G401.6 (cell line): Measurements from ENCODE around the gene REG3A.

Source experiments
- FAIRE-seq: peaks from 2 replicates; lab custom pipeline; 2012; peaks lifted over from hg19 to GRCh38; lab: Jason Lieb, UNC

The REG3A gene

GRCh38 chr2:79159653-79160052 is at the start of gene REG3A:
Gene REG3A (minus strand): TSS chr2:79159753. CDS start chr2:79159405, 348 bp downstream.
- FAIRE-seq: no peak

GRCh38 chr2:79200762-79201161 is 41.2 kb upstream of the REG3A start:
- no peak for FAIRE-seq

- no peak for FAIRE-seq
Observed at GRCh38 chr2:79191816-79192215, 32.3 kb upstream of the REG3A start.

GRCh38 chr2:79191081-79191480 is 31.5 kb upstream of the REG3A start:
- no peak for FAIRE-seq

- no peak for FAIRE-seq
Observed at GRCh38 chr2:79189465-79189864, 29.9 kb upstream of the REG3A start.

- no peak for FAIRE-seq
Observed at GRCh38 chr2:79181617-79182016, 22.1 kb upstream of the REG3A start.

GRCh38 chr2:79180092-79180491 is 20.5 kb upstream of the REG3A start:
- FAIRE-seq: no peak

- no peak for FAIRE-seq
Observed at GRCh38 chr2:79179036-79179435, 19.5 kb upstream of the REG3A start.

- FAIRE-seq: no peak
Observed at GRCh38 chr2:79178076-79178674, 18.6 kb upstream of the REG3A start.

GRCh38 chr2:79171348-79171958 is 11.9 kb upstream of the REG3A start:
- FAIRE-seq: no peak

GRCh38 chr2:79162801-79163200 is 3.2 kb upstream of the REG3A start:
- peak; percentile 95 for FAIRE-seq

- no peak for FAIRE-seq
Observed at GRCh38 chr2:79162132-79162531, 2.6 kb upstream of the REG3A start.

- FAIRE-seq: no peak
Observed at GRCh38 chr2:79159030-79159429, 523 bp downstream of the REG3A start.

GRCh38 chr2:79155826-79156476 is 3.6 kb downstream of the REG3A start:
- no peak for FAIRE-seq

- no peak for FAIRE-seq
Observed at GRCh38 chr2:79139423-79139822, 20.1 kb downstream of the REG3A start.

- FAIRE-seq: no peak
Observed at GRCh38 chr2:79138385-79138784, 21.2 kb downstream of the REG3A start.

GRCh38 chr2:79131687-79132086 is 27.9 kb downstream of the REG3A start:
- FAIRE-seq: no peak

- no peak for FAIRE-seq
Observed at GRCh38 chr2:79129804-79130203, 29.7 kb downstream of the REG3A start.

GRCh38 chr2:79129260-79129659 is 30.3 kb downstream of the REG3A start:
- FAIRE-seq: no peak

- FAIRE-seq: no peak
Observed at GRCh38 chr2:79128406-79128805, 31.1 kb downstream of the REG3A start.

- no peak for FAIRE-seq
Observed at GRCh38 chr2:79125721-79125985, 33.9 kb downstream of the REG3A start.

- FAIRE-seq: no peak
Observed at GRCh38 chr2:79124907-79125720, 34.4 kb downstream of the REG3A start.

- FAIRE-seq: no peak
Observed at GRCh38 chr2:79122676-79123075, 36.9 kb downstream of the REG3A start.
